Lower leg skin (tissue), 4 donors: ENCODE results near the gene CASP10. TPM values are rescaled to one million over a fixed set of nuclear protein-coding genes. Genes with fewer than 3 reads are reported as not detected.

Experiments
- DNase-seq, 2 donors: peaks; one replicate each; pipeline ENCODE4 v3.0.0-alpha.2; 2019; ENCODE audit warnings: low spot score in 2 of 2
- H3K4me3 ChIP-seq: fragments of 200-600 bp; sonication (generic); 2 replicates; pipeline ENCODE4 v1.5.1; 2017; ENCODE audit warnings: mild to moderate bottlenecking, low read depth; ENCODE audit not compliant: poor library complexity, severe bottlenecking
- POLR2A ChIP-seq, 2 donors: fragments of 450-650 bp; IDR thresholded peaks; one replicate each; pipeline ENCODE4 v1.6.1; 2016 to 2017; ENCODE audit warnings: antibody characterized with exemption in 2 of 2, mild to moderate bottlenecking in 1 of 2, moderate library complexity in 1 of 2
- WGBS, 2 donors: methylation state at CpG; one replicate each; pipeline ENCODE4 v1.1.5; 2018; 5-methylcytosine and 5-hydroxymethylcytosine counted together
- intact Hi-C: fragments of 100-400 bp; cut with DNase I; formaldehyde crosslinking; loops from one replicate; pipeline ENCODE4 v1.15.0; 2023; ENCODE audit warnings: low total_unique reads
- total RNA-seq, 4 donors: library from RNA; depleted of rRNA; stranded (reverse); fragments of >200 nt; gene quantifications; one replicate each; pipeline ENCODE4 v1.1.0, GENCODE V29; 2016
- TF ChIP-seq, protein P1 (sequence below), 3 donors: fragments of 450-650 bp; IDR thresholded peaks; one replicate each; pipeline ENCODE4 v1.5.1; 2016; ENCODE audit warnings: antibody characterized with exemption in 3 of 3, mild to moderate bottlenecking in 3 of 3, moderate library complexity in 2 of 3

CASP10 gene
- total RNA-seq, 4 donors from 2014 or later = 4.0 to 6.3 (median 4.2) TPM

GRCh38 chr2:201260302-201260800 is 77.4 kb downstream of the CASP10 start, which contains the start of gene CASP8:
CASP8 (plus strand) TSS chr2:201260536; CDS start chr2:201266487, 5,951 bp downstream.
- WGBS, 2 donors = 59 to 71% methylated on average over 10 of the region's 10 CpGs
- intact Hi-C loops = no loop called here
- peak in 1 of 2 donors; percentile 45 for DNase-seq
- TF ChIP-seq, protein P1, sequence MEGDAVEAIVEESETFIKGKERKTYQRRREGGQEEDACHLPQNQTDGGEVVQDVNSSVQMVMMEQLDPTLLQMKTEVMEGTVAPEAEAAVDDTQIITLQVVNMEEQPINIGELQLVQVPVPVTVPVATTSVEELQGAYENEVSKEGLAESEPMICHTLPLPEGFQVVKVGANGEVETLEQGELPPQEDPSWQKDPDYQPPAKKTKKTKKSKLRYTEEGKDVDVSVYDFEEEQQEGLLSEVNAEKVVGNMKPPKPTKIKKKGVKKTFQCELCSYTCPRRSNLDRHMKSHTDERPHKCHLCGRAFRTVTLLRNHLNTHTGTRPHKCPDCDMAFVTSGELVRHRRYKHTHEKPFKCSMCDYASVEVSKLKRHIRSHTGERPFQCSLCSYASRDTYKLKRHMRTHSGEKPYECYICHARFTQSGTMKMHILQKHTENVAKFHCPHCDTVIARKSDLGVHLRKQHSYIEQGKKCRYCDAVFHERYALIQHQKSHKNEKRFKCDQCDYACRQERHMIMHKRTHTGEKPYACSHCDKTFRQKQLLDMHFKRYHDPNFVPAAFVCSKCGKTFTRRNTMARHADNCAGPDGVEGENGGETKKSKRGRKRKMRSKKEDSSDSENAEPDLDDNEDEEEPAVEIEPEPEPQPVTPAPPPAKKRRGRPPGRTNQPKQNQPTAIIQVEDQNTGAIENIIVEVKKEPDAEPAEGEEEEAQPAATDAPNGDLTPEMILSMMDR (IDR thresholded peaks at IDR 0.05) = no peak
- no peak for TF ChIP-seq POLR2A (IDR thresholded peaks at IDR 0.05)
- H3K4me3 ChIP-seq = no peak within 1 kb of the TSS

GRCh38 chr2:201261471-201261870 is 78.5 kb downstream of the CASP10 start:
- 54 to 77% methylated on average over 9 of the region's 9 CpGs for WGBS, 2 donors
- no peak for DNase-seq
- intact Hi-C loops = no loop called here
- H3K4me3 ChIP-seq = no peak overlapping the region
- TF ChIP-seq POLR2A (IDR thresholded peaks at IDR 0.05) = no peak
- TF ChIP-seq, protein P1 (IDR thresholded peaks at IDR 0.05) = no peak

- H3K4me3 ChIP-seq = no peak overlapping the region
- no peak for TF ChIP-seq POLR2A (IDR thresholded peaks at IDR 0.05)
- TF ChIP-seq, protein P1 (IDR thresholded peaks at IDR 0.05) = no peak
- 47 to 63% methylated on average over 2 of the region's 2 CpGs for WGBS, 2 donors
Observed at GRCh38 chr2:201261906-201262305, 79.0 kb downstream of the CASP10 start.

DNA sequence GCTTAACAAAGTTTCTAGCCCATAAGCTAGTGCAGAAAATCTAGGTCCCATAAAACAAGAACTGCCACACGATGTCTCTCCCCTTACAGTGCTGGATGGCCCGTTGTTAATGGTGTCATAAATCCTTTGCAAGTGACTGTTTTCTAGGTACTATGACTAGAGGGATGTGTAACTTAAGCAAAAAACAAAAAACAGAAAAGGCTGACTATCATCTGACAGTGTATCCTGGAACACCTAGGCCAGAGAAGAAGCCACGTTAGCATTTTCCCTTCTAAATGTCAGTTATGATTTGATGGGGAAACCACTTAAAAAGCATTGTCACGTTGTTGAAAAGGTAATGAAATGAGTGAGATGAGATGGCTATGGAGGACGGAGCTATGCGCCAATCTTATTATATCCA is 79.8 kb downstream of the CASP10 start:
- intact Hi-C loops = no loop called here
- peak in 1 of 2 donors; percentile 2 for DNase-seq
- TF ChIP-seq, protein P1 (IDR thresholded peaks at IDR 0.05) = no peak
- no peak for TF ChIP-seq POLR2A (IDR thresholded peaks at IDR 0.05)
- no peak overlapping the region for H3K4me3 ChIP-seq
- 66 to 75% methylated on average over 6 of the region's 6 CpGs for WGBS, 2 donors

More at GRCh38 chr2:201261906-201262305, 79.0 kb downstream of the CASP10 start:
- DNase-seq = no peak
- intact Hi-C loops = no loop called here

DNA sequence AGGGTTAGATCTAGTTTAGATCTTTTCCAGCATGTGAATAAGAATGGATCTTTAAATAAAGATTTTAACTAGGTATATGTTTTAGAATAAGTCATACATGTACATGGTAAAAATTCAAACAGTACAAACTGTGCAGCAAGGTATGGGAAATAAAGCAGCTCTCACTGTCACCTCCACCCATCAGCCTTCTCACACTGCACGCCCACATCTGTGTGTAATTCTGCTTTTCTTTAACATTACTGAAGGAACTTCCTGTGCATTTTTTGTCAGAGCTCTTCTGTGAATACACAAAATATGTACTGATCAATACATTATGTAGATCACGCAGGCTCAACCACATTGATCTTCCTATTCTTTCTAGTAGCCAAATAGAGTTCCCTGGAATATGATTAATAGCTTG is 80.8 kb downstream of the CASP10 start:
- intact Hi-C loops = no loop called here
- TF ChIP-seq, protein P1 (IDR thresholded peaks at IDR 0.05) = no peak
- TF ChIP-seq POLR2A (IDR thresholded peaks at IDR 0.05) = no peak
- peak in 1 of 2 donors; percentile 3 for DNase-seq
- no peak overlapping the region for H3K4me3 ChIP-seq
- WGBS, 2 donors = 69 to 85% methylated on average over 2 of the region's 2 CpGs
